H1 (cell line): ENCODE measurements around the gene CENPB. TPM values are rescaled to one million over a fixed set of nuclear protein-coding genes. Genes with fewer than 3 reads are reported as not detected.

Source experiments
- CTCF ChIA-PET: fragments of 300-600 bp; sonication (Branson Sonifier 250); formaldehyde crosslinking; loops from one replicate; lab custom pipeline; 2021; ENCODE audit not compliant: partially characterized antibody; lab: Charles Lee
- POLR2A ChIA-PET: fragments of 300-600 bp; sonication (Branson Sonifier 250); formaldehyde crosslinking; loops from one replicate; lab custom pipeline; 2021; ENCODE audit warnings: inconsistent platforms; ENCODE audit not compliant: partially characterized antibody; lab: Charles Lee
- DNase-seq, 2 experiments: peaks; one replicate each; pipeline versions ENCODE4 v3.0.0 to v3.0.0-alpha.2; 2010 to 2022; ENCODE audit warnings: low spot score in 2 of 2, low read depth in 1 of 2, mixed read lengths in 1 of 2
- FAIRE-seq: peaks from 2 replicates; lab custom pipeline; 2011; peaks lifted over from hg19 to GRCh38; lab: Jason Lieb, UNC
- H2AFZ ChIP-seq: 2 replicates; pipeline ENCODE4 v1.8.1; 2012; ENCODE audit warnings: low read length, inconsistent platforms
- H2AK5ac ChIP-seq: 2 replicates; pipeline ENCODE4 v1.6.1; 2013; ENCODE audit warnings: low read depth, low read length
- H2BK120ac ChIP-seq: replicated peaks from 2 replicates; pipeline ENCODE3; 2013; ENCODE audit warnings: low read depth, low read length, inconsistent platforms
- H2BK12ac ChIP-seq: 2 replicates; pipeline ENCODE4 v1.6.1; 2013; ENCODE audit warnings: low read depth, low read length
- H2BK15ac ChIP-seq: 2 replicates; pipeline ENCODE4 v1.6.1; 2013; ENCODE audit warnings: low read length
- H2BK20ac ChIP-seq: 2 replicates; pipeline ENCODE4 v1.6.1; 2013; ENCODE audit warnings: low read length
- H2BK5ac ChIP-seq: 2 replicates; pipeline ENCODE4 v1.6.1; 2013; ENCODE audit warnings: low read depth, low read length
- H3K14ac ChIP-seq: 2 replicates; pipeline ENCODE4 v1.6.1; 2013; ENCODE audit warnings: inconsistent platforms; ENCODE audit not compliant: insufficient read length
- H3K18ac ChIP-seq: 2 replicates; pipeline ENCODE4 v1.6.1; 2013; ENCODE audit warnings: low read length; ENCODE audit errors: extremely low read depth
- H3K23ac ChIP-seq: 2 replicates; pipeline ENCODE4 v1.6.1; 2013; ENCODE audit warnings: inconsistent platforms; ENCODE audit not compliant: insufficient read length
- H3K23me2 ChIP-seq: 2 replicates; pipeline ENCODE4 v1.6.1; 2013; ENCODE audit warnings: low read depth, low read length
- H3K27ac ChIP-seq: 2 replicates; pipeline ENCODE4 v1.6.1; 2011; ENCODE audit warnings: low read depth, low read length, inconsistent platforms
- H3K27me3 ChIP-seq, 4 experiments: replicated peaks in 1 of 4; 1 replicate in 1 of 4; 2 replicates in 3 of 4; pipeline versions ENCODE4 v1.6.1 to v1.8.1; 2011 to 2013; ENCODE audit warnings: low read length in 3 of 4, mild to moderate bottlenecking in 3 of 4, inconsistent platforms in 2 of 4, mixed read lengths in 2 of 4, moderate library complexity in 1 of 4; ENCODE audit not compliant: control insufficient read depth in 3 of 4, insufficient read depth in 3 of 4; ENCODE audit errors: extremely low read depth in 1 of 4
- H3K36me3 ChIP-seq, 4 experiments: 2 replicates each; pipeline versions ENCODE4 v1.6.1 to v1.8.1; 2011 to 2013; ENCODE audit warnings: mild to moderate bottlenecking in 4 of 4, low read length in 3 of 4, moderate library complexity in 2 of 4, control low read depth in 1 of 4, inconsistent platforms in 1 of 4; ENCODE audit not compliant: insufficient read depth in 4 of 4, control insufficient read depth in 2 of 4
- H3K4ac ChIP-seq: replicated peaks from 2 replicates; pipeline ENCODE3; 2013; ENCODE audit warnings: low read length, low read depth, mixed read lengths, inconsistent platforms; ENCODE audit not compliant: insufficient read length
- H3K4me1 ChIP-seq, 4 experiments: replicated peaks in 1 of 4; 1 replicate in 1 of 4; 2 replicates in 3 of 4; pipeline versions ENCODE4 v1.6.1 to v1.8.1; 2011 to 2013; ENCODE audit warnings: low read length in 3 of 4, inconsistent platforms in 2 of 4, mixed read lengths in 1 of 4; ENCODE audit not compliant: insufficient read depth in 4 of 4, control insufficient read depth in 3 of 4
- H3K4me2 ChIP-seq, 2 experiments: 2 replicates each; pipeline versions ENCODE4 v1.6.1 to v1.8.1; 2011 to 2013; ENCODE audit warnings: low read depth in 2 of 2, low read length in 2 of 2, control low read depth in 1 of 2, inconsistent platforms in 1 of 2, mild to moderate bottlenecking in 1 of 2; ENCODE audit not compliant: insufficient read depth in 1 of 2
- H3K4me3 ChIP-seq, 4 experiments: fragments of 200-600, 300-600 bp in 1 of 4; sonication (generic), shearing (Covaris generic), sonication (Bioruptor Twin) in 1 of 4; 2 replicates each; pipeline versions ENCODE4 v1.5.1 to v1.8.1; 2011 to 2016; ENCODE audit warnings: low read length in 4 of 4, low read depth in 3 of 4, control low read depth in 2 of 4, inconsistent platforms in 2 of 4, mild to moderate bottlenecking in 2 of 4, mixed read lengths in 1 of 4, moderate library complexity in 1 of 4; ENCODE audit not compliant: insufficient read depth in 2 of 4; ENCODE audit errors: extremely low read depth in 1 of 4
- H3K56ac ChIP-seq: replicated peaks from 2 replicates; pipeline ENCODE3; 2013; ENCODE audit warnings: low read depth, mild to moderate bottlenecking, mixed read lengths, low read length, inconsistent platforms; ENCODE audit not compliant: insufficient read length
- H3K79me1 ChIP-seq: 2 replicates; pipeline ENCODE4 v1.6.1; 2013; ENCODE audit warnings: low read depth, low read length, control low read depth
- H3K79me2 ChIP-seq, 2 experiments: 2 replicates each; pipeline versions ENCODE4 v1.6.1 to v1.8.1; 2012 to 2013; ENCODE audit warnings: low read length in 2 of 2, mild to moderate bottlenecking in 2 of 2, inconsistent platforms in 1 of 2; ENCODE audit not compliant: insufficient read depth in 2 of 2, control insufficient read depth in 1 of 2
- H3K9ac ChIP-seq, 4 experiments: replicated peaks in 1 of 4; 1 replicate in 1 of 4; 2 replicates in 3 of 4; pipeline versions ENCODE4 v1.6.1 to v1.8.1; 2011 to 2013; ENCODE audit warnings: low read depth in 3 of 4, low read length in 3 of 4, control low read depth in 2 of 4, mild to moderate bottlenecking in 2 of 4, moderate library complexity in 2 of 4, inconsistent platforms in 1 of 4; ENCODE audit errors: extremely low read depth in 1 of 4
- H3K9me3 ChIP-seq, 2 experiments: 2 replicates each; pipeline versions ENCODE4 v1.6.1 to v1.8.1; 2012 to 2013; ENCODE audit warnings: mild to moderate bottlenecking in 2 of 2, moderate library complexity in 2 of 2, control low read depth in 1 of 2, inconsistent platforms in 1 of 2, low read depth in 1 of 2, low read length in 1 of 2, mixed read lengths in 1 of 2; ENCODE audit not compliant: insufficient read depth in 2 of 2
- H4K20me1 ChIP-seq, 2 experiments: replicated peaks in 1 of 2; 2 replicates each; pipeline versions ENCODE3 to v1.8.1; 2011 to 2013; ENCODE audit warnings: inconsistent platforms in 2 of 2, low read length in 2 of 2, mild to moderate bottlenecking in 1 of 2; ENCODE audit not compliant: insufficient read depth in 2 of 2, control insufficient read depth in 1 of 2
- H4K5ac ChIP-seq: 2 replicates; pipeline ENCODE4 v1.6.1; 2013; ENCODE audit warnings: low read length, low read depth, mixed read lengths, inconsistent platforms; ENCODE audit not compliant: insufficient read length
- H4K8ac ChIP-seq: 2 replicates; pipeline ENCODE4 v1.8.0; 2013; ENCODE audit warnings: mild to moderate bottlenecking, moderate library complexity, low read length, inconsistent platforms; ENCODE audit not compliant: insufficient read depth; ENCODE audit errors: extremely low read depth
- H4K91ac ChIP-seq: replicated peaks from 2 replicates; pipeline ENCODE3; 2013; ENCODE audit warnings: low read length, mixed read lengths, inconsistent platforms; ENCODE audit not compliant: insufficient read length
- BCL11A ChIP-seq, 2 experiments: IDR thresholded peaks; one replicate each; pipeline ENCODE4 v1.6.1; 2011; ENCODE audit warnings: low read depth in 2 of 2, low read length in 2 of 2, mild to moderate bottlenecking in 2 of 2
- CBX5 ChIP-seq: fragments of 300-800, 300-1000 bp; sonication (generic); IDR thresholded peaks from 2 replicates; pipeline ENCODE4 v1.7.1; 2016; ENCODE audit warnings: antibody characterized with exemption, low read length, low read depth
- CBX8 ChIP-seq: fragments of 300-800, 300-1000 bp; sonication (generic); IDR thresholded peaks from 2 replicates; pipeline ENCODE4 v1.7.1; 2016; ENCODE audit warnings: low read depth, low read length, borderline replicate concordance
- CTBP2 ChIP-seq: IDR thresholded peaks from 2 replicates; pipeline ENCODE4 v1.7.0; 2011; ENCODE audit warnings: borderline replicate concordance, mild to moderate bottlenecking, moderate library complexity, mixed read lengths, low read length; ENCODE audit not compliant: insufficient read depth, insufficient read length
- GTF2F1 ChIP-seq: IDR thresholded peaks from 2 replicates; pipeline ENCODE4 v1.6.1; 2012; ENCODE audit warnings: low read depth, low read length, improper control_type of control experiment, borderline replicate concordance
- HDAC6 ChIP-seq: IDR thresholded peaks from one replicate; pipeline ENCODE4 v1.7.1; 2012; ENCODE audit warnings: low read depth, mild to moderate bottlenecking, inconsistent platforms, low read length, moderate library complexity
- MAFK ChIP-seq: IDR thresholded peaks from 2 replicates; pipeline ENCODE4 v1.6.1; 2012; ENCODE audit warnings: low read depth, mild to moderate bottlenecking, improper control_type of control experiment, low read length
- POU5F1 ChIP-seq: IDR thresholded peaks from 2 replicates; pipeline ENCODE4 v1.6.1; 2011; ENCODE audit warnings: low read depth, mild to moderate bottlenecking, low read length, moderate library complexity
- RBBP5 ChIP-seq: IDR thresholded peaks from 2 replicates; pipeline ENCODE4 v1.7.1; 2012; ENCODE audit warnings: low read depth, mild to moderate bottlenecking, inconsistent platforms, low read length, moderate library complexity, borderline replicate concordance
- RNF2 ChIP-seq: fragments of 200-900, 300-1000 bp; sonication (generic); IDR thresholded peaks from 2 replicates; pipeline ENCODE4 v1.7.1; 2016; ENCODE audit warnings: borderline replicate concordance, low read depth, mild to moderate bottlenecking, antibody characterized with exemption, low read length; ENCODE audit not compliant: poor library complexity, severe bottlenecking; ENCODE audit errors: missing control alignments
- WGBS, 2 experiments: shearing (Covaris generic) in 1 of 2; methylation state at CpG; one replicate each; pipeline versions ENCODE4 v1.1.6 to v1.1.7; 2013 to 2015; ENCODE audit warnings: low lambda C conversion rate in 2 of 2, mixed read lengths in 2 of 2, inconsistent platforms in 1 of 2, low coverage in 1 of 2, missing lambda C conversion rate in 1 of 2; ENCODE audit not compliant: insufficient replicate concordance in 2 of 2, insufficient coverage in 1 of 2, insufficient read length in 1 of 2; ENCODE audit errors: extremely low coverage in 1 of 2, missing lambda C conversion rate in 1 of 2; 5-methylcytosine and 5-hydroxymethylcytosine counted together
- polyA plus RNA-seq, 7 experiments: library from polyadenylated mRNA; depleted of rRNA in 3 of 7; stranded (reverse) in 5 of 7; unstranded in 2 of 7; fragments of >200 nt in 5 of 7; fragments of 200-250 nt in 2 of 7; gene quantifications; 1 replicate in 5 of 7; 2 replicates in 1 of 7; 4 replicates in 1 of 7; pipeline versions ENCODE4 v1.2.1 to v1.2.3, GENCODE V29; 2011 to 2013; ENCODE audit warnings: missing spikeins in 2 of 7, mixed read lengths in 2 of 7
- total RNA-seq: library from RNA; stranded (reverse); fragmentation: NEBNext Ultra II Directional; extraction: Animal tissue kit (Norgen Biotek cat#: 25700); gene quantifications from 2 replicates; pipeline ENCODE4 v1.2.1, GENCODE V29; 2021
- TF ChIP-seq, protein P1 (sequence below): IDR thresholded peaks from 2 replicates; pipeline ENCODE4 v1.6.1; 2012; ENCODE audit warnings: low read length, inconsistent platforms

The CENPB gene
- total and polyA plus RNA-seq, 2 of the 8 experiments (the other 6 are each of a cell fraction or from before 2014, with no cell fraction given), result 17.7 to 51.6 TPM

DNA sequence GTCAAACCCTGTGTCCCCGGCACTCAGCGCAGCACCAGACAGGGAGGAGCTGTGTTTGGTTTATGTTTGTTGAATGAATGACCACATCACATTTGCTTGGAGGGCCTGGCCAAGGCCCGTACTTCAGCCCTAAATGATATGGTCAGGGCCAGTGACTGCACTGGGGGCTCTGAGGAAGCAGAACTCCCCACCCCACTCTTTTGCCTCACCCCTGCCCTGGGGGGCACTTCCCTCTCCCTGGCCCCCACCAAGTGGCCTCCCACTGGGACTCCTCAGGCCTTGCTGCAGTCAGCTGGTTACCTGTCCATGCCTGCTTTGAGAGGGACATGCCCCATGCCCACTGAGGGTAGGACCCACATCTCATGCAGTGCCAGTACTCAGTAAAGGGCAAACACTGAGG lies 21.9 kb downstream of the CENPB start:
- H3K79me2 ChIP-seq, result peaks cover 0 to 30% of the 10 kb centered on the region in 2 experiments; a peak in 1 of 4 replicates
- H3K9ac ChIP-seq, result no peak overlapping the region
- no peak overlapping the region for H4K91ac ChIP-seq
- peaks cover 3 to 15% (median 6%) of the 10 kb centered on the region in 4 experiments; a peak in 6 of 7 replicates for H3K4me1 ChIP-seq
- no peak overlapping the region for H3K18ac ChIP-seq
- H3K4ac ChIP-seq, result no peak overlapping the region
- H2BK20ac ChIP-seq, result no peak overlapping the region
- no peak overlapping the region for H3K56ac ChIP-seq
- DNase-seq, result no peak
- H2AFZ ChIP-seq, result no peak overlapping the region
- peaks cover 0 to 10% of the 10 kb centered on the region in 2 experiments for H4K20me1 ChIP-seq
- H2AK5ac ChIP-seq, result no peak overlapping the region
- no peak for FAIRE-seq
- no peak overlapping the region for H3K4me3 ChIP-seq
- peaks cover 20% of the 10 kb centered on the region for H3K79me1 ChIP-seq
- H2BK120ac ChIP-seq, result no peak overlapping the region
- no peak overlapping the region for H2BK15ac ChIP-seq
- POLR2A ChIA-PET, result interaction anchor here (1.2 to 4.4 kb wide), 3 partner anchors 9 to 14 kb away, joined by 3 to 46 read pairs (median 4); no protein-coding TSS in a partner anchor
- peaks cover 12% of the 10 kb centered on the region; the same call in 1 of the 2 replicates for H3K23me2 ChIP-seq
- no peaks in the 10 kb centered on the region for H3K27me3 ChIP-seq
- H4K5ac ChIP-seq, result no peak overlapping the region
- H4K8ac ChIP-seq, result no peak overlapping the region
- peaks cover 0 to 6% (median 0%) of the 10 kb centered on the region in 4 experiments; a peak in 1 of 8 replicates for H3K36me3 ChIP-seq
- CTCF ChIA-PET, result interaction anchor here (1.1 to 14.2 kb wide), 6 partner anchors 12 to 88 kb away, joined by 3 to 277 read pairs (median 6); no protein-coding TSS in a partner anchor
- H2BK12ac ChIP-seq, result no peak overlapping the region
- no peak overlapping the region for H3K23ac ChIP-seq
- no peak overlapping the region for H2BK5ac ChIP-seq
- TF ChIP-seq CBX8 (no peak), POU5F1 (no peak), CTBP2 (no peak), GTF2F1 (no peak), BCL11A (IDR thresholded peaks at IDR 0.05; ENCODE audit: low read depth in 2 of 2, low read length in 2 of 2) (no peak), HDAC6 (no peak), RBBP5 (no peak), MAFK (no peak), CBX5 (no peak), RNF2 (no peak)
- TF ChIP-seq, protein P1, sequence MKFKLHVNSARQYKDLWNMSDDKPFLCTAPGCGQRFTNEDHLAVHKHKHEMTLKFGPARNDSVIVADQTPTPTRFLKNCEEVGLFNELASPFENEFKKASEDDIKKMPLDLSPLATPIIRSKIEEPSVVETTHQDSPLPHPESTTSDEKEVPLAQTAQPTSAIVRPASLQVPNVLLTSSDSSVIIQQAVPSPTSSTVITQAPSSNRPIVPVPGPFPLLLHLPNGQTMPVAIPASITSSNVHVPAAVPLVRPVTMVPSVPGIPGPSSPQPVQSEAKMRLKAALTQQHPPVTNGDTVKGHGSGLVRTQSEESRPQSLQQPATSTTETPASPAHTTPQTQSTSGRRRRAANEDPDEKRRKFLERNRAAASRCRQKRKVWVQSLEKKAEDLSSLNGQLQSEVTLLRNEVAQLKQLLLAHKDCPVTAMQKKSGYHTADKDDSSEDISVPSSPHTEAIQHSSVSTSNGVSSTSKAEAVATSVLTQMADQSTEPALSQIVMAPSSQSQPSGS, result no peak
- no peak overlapping the region for H3K14ac ChIP-seq
- no peaks in the 10 kb centered on the region for H3K9me3 ChIP-seq
- no peak overlapping the region for H3K27ac ChIP-seq
- 100% methylated on average over 3 of the region's 3 CpGs; no CpG with 5 or more reads in 1 of the 2 experiments for WGBS, 2 experiments
- no peak overlapping the region for H3K4me2 ChIP-seq
